ENCODE measurements around the gene BCKDHB.
"Not testable (repeated sequence)": the region's sequence is repeated elsewhere in the genome, so short reads cannot be mapped to it uniquely, and the experiment has no call there.

The BCKDHB gene

GRCh38 chr6:80263585-80263984 is 157.1 kb downstream of the BCKDHB start:
- no peak for DNase-seq (ENCODE audit: low read depth)

DNA sequence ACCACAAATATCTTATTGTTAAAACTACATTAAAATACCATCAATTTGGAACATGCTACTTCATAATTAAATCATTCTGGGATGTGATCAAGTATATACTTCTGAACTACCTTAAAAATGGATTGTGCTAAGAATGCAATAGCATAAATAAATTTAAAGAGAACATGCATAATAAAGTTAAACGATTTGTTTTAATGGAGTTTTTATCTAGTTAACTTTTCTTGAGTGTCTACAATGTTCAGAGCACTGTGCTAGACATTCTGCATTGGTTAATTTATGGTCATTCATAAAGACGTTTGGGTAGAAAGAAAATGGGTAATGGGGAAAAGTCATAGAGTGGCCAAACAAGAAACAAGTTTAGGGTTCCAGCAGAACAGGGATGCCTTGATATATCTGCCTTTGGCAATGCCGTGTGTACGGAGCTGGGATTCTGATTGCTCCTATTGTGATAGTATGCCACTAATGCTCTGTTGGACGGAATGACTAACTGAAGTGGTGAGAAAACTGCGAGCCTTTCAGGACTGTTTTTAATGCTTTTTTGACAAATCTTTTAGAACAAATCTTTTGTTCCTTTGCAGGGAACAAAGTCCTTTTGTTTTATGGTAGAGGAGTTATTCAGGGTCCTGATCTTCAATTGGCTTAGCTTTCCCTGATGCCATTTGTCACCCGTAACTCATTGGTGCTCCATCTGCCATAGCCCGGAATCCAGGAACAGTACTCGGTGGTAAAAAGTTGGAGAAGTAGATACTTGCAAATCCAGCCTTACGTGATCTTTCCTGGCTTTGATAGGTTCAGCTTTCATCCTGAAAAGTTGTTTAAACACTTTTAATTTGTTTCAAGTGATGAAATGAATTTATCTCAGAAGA is 162.6 kb downstream of the BCKDHB start:
- DNase-seq (ENCODE audit: low read depth): no peak

DNA sequence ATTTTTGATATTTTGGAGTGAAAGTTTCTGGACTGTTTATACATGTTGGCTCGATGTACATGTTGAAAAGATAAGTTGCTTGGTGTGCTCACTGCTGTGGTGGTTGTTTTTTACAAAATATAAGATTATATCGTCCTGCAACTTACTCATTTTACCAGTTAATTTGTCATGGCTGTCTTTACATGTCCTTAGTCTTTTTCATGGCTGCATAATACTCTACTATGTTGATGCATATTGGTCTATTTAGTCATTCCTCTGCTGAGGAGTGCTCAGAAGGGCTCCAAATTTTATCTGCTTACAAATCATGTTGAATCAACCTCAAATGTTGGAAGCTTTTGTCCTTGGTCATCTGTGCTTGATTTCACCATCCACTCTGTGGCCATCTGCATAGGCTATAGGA is 164.6 kb downstream of the BCKDHB start:
- DNase-seq (ENCODE audit: low read depth): no peak

- DNase-seq (ENCODE audit: low read depth): no peak
Observed at GRCh38 chr6:80272988-80273387, 166.5 kb downstream of the BCKDHB start.

DNA sequence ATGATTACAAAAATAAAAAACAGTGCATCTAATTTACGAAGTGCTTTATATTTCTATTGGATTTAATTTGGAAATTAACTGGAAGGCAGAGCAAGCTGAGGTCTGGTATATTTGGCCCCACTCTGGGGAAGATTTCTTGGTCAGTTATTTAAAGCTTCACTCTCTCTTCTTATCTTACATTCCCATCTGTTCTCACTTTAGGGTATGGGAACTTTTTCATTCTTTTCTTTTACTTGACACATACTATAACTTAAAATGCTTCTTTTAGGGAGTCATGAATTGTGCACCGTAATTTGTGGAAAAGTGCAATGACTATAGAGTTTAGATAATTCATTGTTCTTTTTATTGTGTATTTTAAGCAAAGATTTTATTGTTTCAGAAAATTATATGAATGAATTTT is 170.4 kb downstream of the BCKDHB start:
- DNase-seq (ENCODE audit: low read depth): no peak

DNA sequence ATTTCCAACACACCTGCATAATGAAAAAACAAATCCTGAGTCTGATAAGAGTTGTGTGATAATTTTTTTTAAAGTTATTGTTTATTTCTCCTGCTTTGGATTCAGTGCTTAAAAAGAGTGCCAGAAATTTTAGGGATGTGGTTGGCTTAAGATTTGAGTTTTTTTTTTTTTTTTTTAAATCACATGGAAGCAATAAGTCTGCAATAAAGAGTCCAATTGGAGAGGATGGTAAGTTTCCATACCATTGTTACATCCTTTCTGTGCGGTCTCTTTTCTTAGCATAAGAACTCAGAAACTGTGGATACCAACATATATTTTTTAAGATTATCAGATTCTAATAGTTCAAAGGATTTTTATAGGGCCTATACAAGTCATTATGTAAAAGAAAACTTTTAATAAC is 171.0 kb downstream of the BCKDHB start:
- DNase-seq (ENCODE audit: low read depth): no peak

GRCh38 chr6:80280262-80281010 is 174.0 kb downstream of the BCKDHB start:
- DNase-seq (ENCODE audit: low read depth): no peak

GRCh38 chr6:80282913-80283554 is 176.6 kb downstream of the BCKDHB start:
- no peak for DNase-seq (ENCODE audit: low read depth)

DNA sequence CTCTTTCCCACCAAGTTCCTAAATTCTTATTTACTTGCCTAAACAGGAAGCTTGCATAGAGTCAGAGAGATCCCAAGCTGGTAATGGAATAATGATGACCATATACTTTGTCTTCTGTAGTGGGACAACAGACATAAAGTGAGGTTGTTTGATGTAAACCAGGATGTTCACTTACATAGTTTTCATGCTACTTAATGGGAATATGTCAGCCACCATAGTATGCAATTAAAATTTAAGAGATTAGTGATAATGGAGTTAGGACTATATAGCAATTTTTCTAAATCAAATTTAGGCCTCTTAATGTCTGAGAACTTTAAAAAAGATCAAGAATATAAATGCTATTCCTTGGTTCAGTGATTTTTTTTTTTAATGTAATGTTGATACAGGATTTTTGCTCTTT is 180.6 kb downstream of the BCKDHB start:
- no peak for DNase-seq (ENCODE audit: low read depth)

DNA sequence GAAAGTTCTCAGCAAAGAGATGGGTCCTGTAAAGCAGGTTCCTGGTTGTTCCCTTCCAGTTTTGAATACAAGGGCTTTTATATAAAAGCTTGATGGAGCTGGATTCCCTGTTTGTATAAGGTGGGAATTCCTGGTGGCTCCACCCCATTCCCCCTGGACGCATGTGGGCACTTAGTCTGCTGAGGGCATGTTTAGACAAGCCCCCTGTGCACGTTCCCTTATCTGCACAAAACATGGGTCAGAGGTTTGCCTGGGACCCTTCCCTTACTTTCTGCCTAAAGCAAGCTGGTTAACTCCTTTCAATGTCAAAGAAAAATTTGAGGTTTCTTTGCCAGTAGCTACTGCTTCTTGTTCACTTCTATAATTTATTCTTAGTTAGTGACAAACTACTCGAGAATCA is 181.1 kb downstream of the BCKDHB start:
- no peak for DNase-seq (ENCODE audit: low read depth)

DNA sequence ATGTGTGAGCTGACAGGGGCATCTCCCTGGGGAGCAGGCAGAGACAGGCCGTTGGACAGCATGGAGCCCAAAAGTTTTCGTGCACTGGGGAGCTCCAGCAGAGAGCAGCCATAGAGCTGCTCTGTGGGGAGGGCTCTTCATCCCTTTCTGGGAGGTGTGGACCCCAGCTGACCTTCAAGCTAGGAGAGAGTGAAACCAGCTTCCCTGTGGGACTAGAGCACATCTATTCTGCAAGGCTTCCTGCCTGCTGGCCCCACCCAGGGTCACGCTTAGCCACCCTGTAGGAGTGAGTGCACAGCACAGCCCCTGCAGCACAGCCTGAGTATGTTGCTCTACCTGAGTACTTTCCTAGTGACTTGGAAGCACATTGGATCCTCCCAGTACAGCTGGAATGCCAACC is 183.3 kb downstream of the BCKDHB start:
- DNase-seq (ENCODE audit: low read depth): no peak

DNA sequence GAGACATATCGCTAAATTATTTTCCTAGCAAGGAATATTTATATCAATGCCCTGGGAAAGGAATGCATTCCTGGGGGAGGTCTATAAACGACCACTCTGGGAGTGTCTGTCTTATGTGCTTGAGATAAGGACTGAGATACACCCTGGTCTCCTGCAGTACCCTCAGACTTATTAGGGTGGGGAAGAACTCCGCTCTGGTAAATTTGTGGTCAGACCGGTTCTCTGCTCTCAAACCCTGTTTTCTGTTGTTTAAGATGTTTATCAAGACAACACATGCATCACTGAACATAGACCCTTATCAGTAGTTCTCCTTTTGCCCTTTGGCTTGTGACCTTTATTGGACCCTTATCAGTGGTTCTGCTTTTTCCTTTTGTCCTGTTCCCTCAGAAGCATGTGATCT is 188.1 kb downstream of the BCKDHB start:
- not testable (repeated sequence) for DNase-seq (ENCODE audit: low read depth)

DNA sequence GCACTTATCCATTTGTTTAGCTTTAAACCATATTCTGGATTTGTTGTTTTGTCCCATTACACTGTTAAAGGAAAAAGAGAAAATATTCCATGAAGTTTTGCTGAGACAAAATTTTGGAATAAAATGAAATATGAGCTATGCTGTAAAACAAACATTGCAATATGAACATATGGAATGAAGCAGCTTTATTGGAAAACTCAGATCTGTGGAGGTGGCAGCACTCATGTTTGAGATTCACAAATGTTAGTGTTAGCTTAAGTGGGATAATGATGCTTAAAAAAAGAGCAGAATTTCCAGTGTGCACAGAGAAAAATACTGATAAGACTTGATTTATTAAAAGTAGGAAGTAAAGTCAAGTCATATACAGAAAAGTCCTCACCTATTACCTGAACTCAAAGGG is 196.2 kb downstream of the BCKDHB start:
- DNase-seq (ENCODE audit: low read depth): no peak

- no peak for DNase-seq (ENCODE audit: low read depth)
Observed at GRCh38 chr6:80304014-80304413, 197.5 kb downstream of the BCKDHB start.

DNA sequence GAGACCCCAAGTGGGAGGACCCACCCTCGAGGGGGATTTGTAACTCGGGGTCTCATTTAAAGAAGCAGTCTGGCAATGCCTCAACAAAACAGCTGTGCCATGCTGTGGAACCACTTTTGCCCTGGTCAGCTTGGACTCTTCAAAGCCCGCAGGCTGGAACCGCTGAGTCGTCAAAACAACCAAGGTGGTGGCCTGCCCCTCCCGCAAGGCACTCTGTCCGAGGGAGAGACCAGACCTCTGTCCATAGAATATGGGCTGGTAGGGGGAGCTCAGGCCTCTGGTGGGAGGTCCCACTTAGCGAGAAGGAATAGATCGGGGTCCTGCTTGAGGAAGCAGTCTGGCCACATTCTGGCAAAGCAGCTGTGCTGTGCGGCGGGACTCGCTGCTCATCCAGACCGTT is 208.1 kb downstream of the BCKDHB start:
- no peak for DNase-seq (ENCODE audit: low read depth)

DNA sequence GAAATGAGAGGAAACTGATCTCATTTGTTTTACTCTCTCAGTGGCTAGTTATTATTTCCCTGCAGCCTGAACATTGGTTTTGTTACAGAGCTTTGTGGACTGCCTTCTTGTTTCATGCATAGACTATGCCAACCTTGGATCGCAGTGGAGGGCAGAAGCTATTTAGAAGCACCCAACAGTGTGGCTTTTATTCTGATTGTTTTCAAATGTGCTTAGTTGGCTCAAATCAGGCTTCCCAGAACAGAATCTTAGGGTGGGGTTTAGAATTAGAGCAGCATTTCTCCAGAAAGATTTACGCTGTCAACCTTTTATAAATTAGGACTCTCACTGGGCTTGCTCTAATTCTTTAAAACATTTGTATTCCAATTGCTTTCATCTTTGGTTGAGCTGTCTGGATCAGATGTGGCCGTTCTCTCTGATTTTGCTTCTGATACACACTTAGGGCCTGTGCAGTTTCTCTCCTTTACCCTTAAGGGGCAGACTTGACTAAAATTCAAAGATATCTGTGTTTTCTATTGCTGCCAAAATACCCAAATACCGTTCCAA is 210.3 kb downstream of the BCKDHB start:
- DNase-seq (ENCODE audit: low read depth): no peak

GRCh38 chr6:80319196-80319595 is 212.7 kb downstream of the BCKDHB start:
- DNase-seq (ENCODE audit: low read depth): no peak

DNA sequence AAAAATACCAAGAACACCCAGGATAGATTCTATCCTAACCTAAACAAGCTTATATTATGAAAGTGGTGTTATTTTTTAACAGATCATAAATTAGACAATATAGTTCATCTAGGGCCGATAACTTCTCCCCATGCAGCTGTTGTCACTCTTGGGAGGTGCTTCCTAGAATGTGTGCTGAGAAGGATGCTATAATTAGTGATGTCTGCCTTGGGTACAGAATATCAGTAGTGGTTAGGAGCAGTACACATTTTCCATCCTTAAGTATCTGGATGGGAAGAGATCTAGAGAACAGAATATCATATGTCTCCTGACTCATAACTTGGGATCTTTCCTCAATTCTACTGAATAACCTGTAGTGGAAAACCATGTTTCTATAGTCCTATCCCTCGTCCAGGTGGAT is 214.5 kb downstream of the BCKDHB start:
- no peak for DNase-seq (ENCODE audit: low read depth)

DNA sequence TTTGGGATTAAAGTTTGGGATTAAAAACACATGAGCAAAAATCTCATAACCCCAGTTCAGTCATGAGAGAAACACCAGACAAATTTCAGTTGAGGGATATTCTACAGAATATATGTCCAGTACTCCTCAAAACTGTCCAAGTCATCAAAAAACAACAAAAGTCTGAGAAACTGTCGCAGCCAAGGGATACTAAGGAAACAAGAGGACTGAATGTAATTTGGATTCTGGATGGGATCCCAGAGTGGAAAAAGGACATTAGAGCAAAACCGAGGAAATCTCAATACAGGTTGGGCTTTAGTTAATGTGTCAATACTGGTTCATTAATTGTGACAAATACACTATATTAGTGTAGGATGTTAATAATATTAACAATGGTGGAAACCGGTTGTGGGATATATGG is 219.3 kb downstream of the BCKDHB start:
- no peak for DNase-seq (ENCODE audit: low read depth)

DNA sequence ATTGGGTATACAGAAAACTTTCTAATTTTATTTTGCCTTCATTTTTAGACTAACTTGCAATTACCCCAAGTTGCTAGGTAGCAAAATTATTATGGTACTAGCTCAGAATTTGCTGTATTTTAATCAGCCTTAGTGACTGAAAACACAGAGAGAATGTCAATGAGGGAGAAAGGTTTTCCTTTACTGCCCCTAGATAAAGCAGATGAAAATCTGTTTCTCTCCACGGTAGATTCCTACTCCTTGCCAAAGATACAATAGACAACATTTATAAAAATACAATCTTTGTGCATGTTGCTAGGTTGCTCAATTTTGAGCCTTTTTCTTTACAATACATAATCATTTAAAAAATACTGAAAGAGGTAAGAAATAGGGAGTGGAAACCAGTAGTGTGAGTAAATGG is 222.2 kb downstream of the BCKDHB start:
- DNase-seq (ENCODE audit: low read depth): no peak

GRCh38 chr6:80329496-80329895 is 223.0 kb downstream of the BCKDHB start:
- DNase-seq (ENCODE audit: low read depth): no peak

DNA sequence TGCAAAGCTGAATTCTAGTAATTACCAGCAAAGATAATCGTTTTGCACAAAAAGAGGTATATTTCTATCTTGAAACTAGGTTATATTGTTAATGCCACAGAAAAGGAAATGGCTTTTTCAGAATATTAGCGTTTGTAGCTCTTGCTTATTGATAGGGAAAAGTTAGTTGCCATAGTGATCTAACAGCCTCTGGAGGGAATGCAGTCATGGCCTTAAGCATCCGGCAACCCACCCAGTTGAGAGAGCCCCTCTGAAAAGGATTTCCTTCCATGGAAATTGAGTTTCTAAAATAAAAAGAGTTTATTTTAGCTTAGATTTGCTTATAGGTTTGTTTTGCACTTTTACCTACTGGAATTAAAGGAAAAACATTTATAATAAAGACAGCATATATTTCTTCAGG is 224.5 kb downstream of the BCKDHB start:
- DNase-seq (ENCODE audit: low read depth): no peak

DNA sequence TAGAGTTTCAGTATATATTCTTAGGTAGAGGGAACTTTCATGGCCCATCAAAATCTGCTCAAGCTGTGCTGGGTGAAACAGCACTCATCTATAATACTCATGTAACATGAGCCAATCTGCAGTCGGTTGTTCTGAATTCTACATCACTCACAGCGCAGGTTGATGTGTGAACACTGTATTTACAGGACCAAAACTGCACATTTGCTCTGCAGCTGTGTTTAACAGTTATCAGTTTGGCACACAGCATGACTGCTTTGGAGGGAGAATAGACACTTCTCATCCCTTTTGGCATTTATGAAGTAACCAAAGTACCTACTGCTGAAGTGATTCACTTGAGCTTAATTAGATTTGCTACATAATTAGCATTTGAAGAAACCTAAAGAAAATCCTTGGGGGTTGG is 225.1 kb downstream of the BCKDHB start:
- no peak for DNase-seq (ENCODE audit: low read depth)
